Subcutaneous adipose tissue (tissue), 4 donors: Measurements from ENCODE around the gene SDHAF3. TPM values are rescaled to one million over a fixed set of nuclear protein-coding genes. Genes with fewer than 3 reads are reported as not detected.

Source experiments
- CTCF ChIP-seq: fragments of 450-650 bp; IDR thresholded peaks from one replicate; pipeline ENCODE4 v1.5.1; 2016; ENCODE audit warnings: low read depth, mild to moderate bottlenecking, control low read depth, antibody characterized with exemption, moderate library complexity
- total RNA-seq, 4 donors: library from RNA; depleted of rRNA; stranded (reverse); fragments of >200 nt; gene quantifications; one replicate each; pipeline ENCODE4 v1.1.0, GENCODE V29; 2016

SDHAF3 gene
- total RNA-seq, 4 donors from 2014 or later = 5.7 to 8.2 (median 6.9) TPM

DNA sequence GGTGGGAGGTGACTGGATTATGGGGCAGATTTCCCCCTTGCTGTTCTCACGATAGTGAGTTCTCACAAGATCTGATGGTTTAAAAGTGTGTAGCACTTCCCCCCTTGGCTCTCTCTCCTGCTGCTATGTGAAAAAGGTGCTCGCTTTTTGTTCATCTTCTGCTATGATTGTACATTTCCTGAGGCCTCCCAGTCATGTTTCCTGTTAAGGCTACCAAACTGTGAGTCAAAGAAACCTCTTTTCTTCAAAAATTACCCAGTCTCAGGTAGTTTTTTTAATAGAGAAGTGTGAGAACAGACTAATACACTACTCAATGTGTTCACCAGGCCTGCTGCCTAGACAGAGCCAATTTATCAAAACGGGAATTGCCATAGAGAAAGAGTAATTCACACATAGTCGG, 49.7 kb downstream of the SDHAF3 start:
- no peak for TF ChIP-seq CTCF

GRCh38 chr7:97167749-97168148, 50.3 kb downstream of the SDHAF3 start:
- TF ChIP-seq CTCF = no peak

DNA sequence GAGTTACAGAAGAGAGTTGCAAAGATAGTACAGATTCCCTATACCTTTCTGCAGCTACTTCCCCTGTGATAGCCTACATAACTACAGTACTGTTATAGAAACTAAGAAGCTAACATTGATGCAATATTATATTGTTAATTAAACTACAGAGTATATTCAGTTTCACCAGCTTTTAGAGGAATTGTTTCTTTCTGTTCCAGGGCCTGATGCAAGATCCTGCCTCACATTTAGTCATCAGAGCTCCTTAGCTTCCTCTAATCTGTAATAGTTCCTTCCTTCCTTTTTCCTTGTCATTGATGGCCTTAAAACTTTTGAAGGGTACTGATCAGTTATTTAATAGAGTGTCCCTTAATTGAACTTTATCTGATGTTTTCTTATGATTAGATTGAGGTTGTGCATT, 56.8 kb downstream of the SDHAF3 start:
- no peak for TF ChIP-seq CTCF

DNA sequence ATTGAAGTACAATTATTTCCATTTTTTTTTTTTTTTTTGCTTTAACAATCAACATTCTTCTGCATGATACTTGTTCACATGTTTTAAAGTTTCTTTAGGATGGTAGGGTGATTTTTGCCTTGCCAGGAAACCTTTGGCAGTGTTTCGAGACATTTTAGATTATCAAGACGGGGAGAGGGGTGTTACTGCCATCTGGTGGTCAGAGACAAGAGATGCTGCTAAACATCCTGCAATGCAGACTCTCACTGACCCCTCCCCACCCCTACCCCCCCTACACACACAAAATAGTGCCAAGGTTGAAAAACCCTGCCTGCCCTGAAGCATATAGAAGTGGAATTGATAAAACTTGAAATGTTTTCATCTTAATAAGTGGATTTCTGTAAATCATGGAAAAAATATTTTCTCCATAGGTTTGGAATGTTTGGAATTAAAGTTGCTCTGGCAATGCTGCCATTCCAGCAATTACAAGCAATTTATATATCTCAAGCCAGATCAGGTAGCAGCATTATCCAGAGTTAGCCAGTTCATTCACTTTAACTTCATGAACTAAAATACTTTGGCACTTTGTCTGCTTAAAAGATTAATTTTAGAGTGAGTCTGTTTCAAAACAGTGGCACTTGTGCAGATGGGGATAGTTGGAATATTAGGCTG, 62.1 kb downstream of the SDHAF3 start:
- TF ChIP-seq CTCF = no peak

- TF ChIP-seq CTCF = no peak
These were observed 69.6 kb downstream of the SDHAF3 start for GRCh38 chr7:97187067-97187466.

GRCh38 chr7:97198596-97198995, 81.1 kb downstream of the SDHAF3 start:
- TF ChIP-seq CTCF = no peak

DNA sequence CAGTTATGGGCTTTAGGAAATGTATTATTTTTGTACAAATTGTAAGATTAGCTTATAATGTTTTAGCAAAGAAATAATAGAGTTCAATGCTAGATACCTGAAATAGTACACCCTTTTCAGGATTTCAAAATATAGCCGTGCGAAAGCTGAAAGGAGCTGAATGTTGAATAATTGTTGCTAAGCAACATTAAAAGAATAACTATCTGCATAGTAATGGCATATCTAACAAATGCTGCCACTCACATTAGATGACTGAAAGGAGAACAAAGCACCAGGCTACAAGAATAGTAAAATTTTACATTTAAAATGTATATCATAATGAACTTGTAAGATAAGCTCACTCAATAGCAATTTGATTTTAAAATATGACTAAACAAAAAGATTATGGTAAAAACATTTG, 82.5 kb downstream of the SDHAF3 start:
- TF ChIP-seq CTCF = no peak
